CD4-positive, CD25-positive, alpha-beta regulatory T cell (primary cell): ENCODE measurements around the gene HEYL. TPM values are rescaled to one million over a fixed set of nuclear protein-coding genes. Genes with fewer than 3 reads are reported as not detected.

Experiments used
- ATAC-seq, 2 donors: fragments of 150-1000 bp; cut with Tn5 transposase; one replicate each; pipeline ENCODE4 v1.10.0; 2021; ENCODE audit warnings: low read depth in 2 of 2, moderate number of reproducible peaks in 2 of 2, moderate library complexity in 1 of 2
- DNase-seq, 3 donors: peaks; one replicate each; pipeline versions ENCODE4 v3.0.0 to v3.0.0-alpha.2; 2012 to 2022; ENCODE audit warnings: mixed read lengths in 1 of 3
- H3K27ac ChIP-seq: one replicate; pipeline ENCODE4 v1.7.0; 2013; ENCODE audit warnings: mild to moderate bottlenecking, low read length; ENCODE audit not compliant: insufficient read depth, poor library complexity, severe bottlenecking
- H3K27me3 ChIP-seq: one replicate; pipeline ENCODE4 v1.7.0; 2013; ENCODE audit warnings: low read length; ENCODE audit not compliant: control insufficient read depth, insufficient read depth
- H3K36me3 ChIP-seq: one replicate; pipeline ENCODE4 v1.7.0; 2013; ENCODE audit warnings: mild to moderate bottlenecking, low read length, moderate library complexity; ENCODE audit not compliant: control insufficient read depth, insufficient read depth
- H3K4me1 ChIP-seq: 2 replicates; pipeline ENCODE4 v1.7.0; 2013; ENCODE audit warnings: mild to moderate bottlenecking, low read length; ENCODE audit not compliant: insufficient read depth, control insufficient read depth, poor library complexity, severe bottlenecking
- H3K4me3 ChIP-seq: one replicate; pipeline ENCODE4 v1.7.0; 2013; ENCODE audit warnings: low read depth, mild to moderate bottlenecking, low read length, moderate library complexity
- H3K9me3 ChIP-seq, 2 experiments: 1 replicate in 1 of 2; 2 replicates in 1 of 2; pipeline ENCODE4 v1.7.0; 2013; ENCODE audit warnings: low read length in 2 of 2, mild to moderate bottlenecking in 1 of 2, moderate library complexity in 1 of 2; ENCODE audit not compliant: control insufficient read depth in 2 of 2
- H3K27ac Mint-ChIP-seq, 3 donors: one replicate each; pipeline ENCODE4 v1.8.0; 2020 to 2022; ENCODE audit warnings: mild to moderate bottlenecking in 3 of 3, mixed read lengths in 3 of 3, moderate library complexity in 2 of 3
- H3K27me3 Mint-ChIP-seq: one replicate; pipeline ENCODE4 v1.8.0; 2022; ENCODE audit warnings: mild to moderate bottlenecking, mixed read lengths
- H3K36me3 Mint-ChIP-seq: one replicate; pipeline ENCODE4 v1.8.0; 2020; ENCODE audit warnings: mixed read lengths
- H3K4me1 Mint-ChIP-seq, 4 donors: one replicate each; pipeline ENCODE4 v1.8.0; 2020 to 2022; ENCODE audit warnings: mixed read lengths in 4 of 4, mild to moderate bottlenecking in 1 of 4
- H3K4me3 Mint-ChIP-seq, 4 donors: one replicate each; pipeline ENCODE4 v1.8.0; 2020 to 2022; ENCODE audit warnings: mild to moderate bottlenecking in 4 of 4, mixed read lengths in 4 of 4, moderate library complexity in 3 of 4
- H3K9me3 Mint-ChIP-seq, 7 donors: one replicate each; pipeline ENCODE4 v1.8.0; 2020 to 2022; ENCODE audit warnings: mixed read lengths in 7 of 7, mild to moderate bottlenecking in 3 of 7, moderate library complexity in 2 of 7
- polyA plus RNA-seq, 4 donors: library from polyadenylated mRNA; unstranded; fragments of 300-500 nt; fragmentation: Illumina TruSeq; gene quantifications; one replicate each; pipeline ENCODE4 v1.2.3, GENCODE V29; 2021
- total RNA-seq: library from RNA; stranded (reverse); gene quantifications from one replicate; pipeline ENCODE4 v1.2.3, GENCODE V29; 2022

Gene HEYL
- total and polyA plus RNA-seq, 5 donors from 2014 or later: 0.25 TPM; not detected in 4

GRCh38 chr1:39655578-39656268 lies 16.3 kb upstream of the HEYL start:
- H3K4me1 Mint-ChIP-seq: peaks cover 0 to 17% (median 9%) of the 10 kb centered on the region in 4 donors
- peaks cover 4% of the 10 kb centered on the region for H3K27me3 Mint-ChIP-seq
- ATAC-seq: no peak
- Histone ChIP-seq H3K4me1 (peaks cover 9% of the 10 kb centered on the region), H3K27me3 (no peaks in the 10 kb centered on the region), H3K9me3 (no peaks in the 10 kb centered on the region), H3K36me3 (no peaks in the 10 kb centered on the region), H3K27ac (no peak overlapping the region), H3K4me3 (no peak overlapping the region)
- H3K4me3 Mint-ChIP-seq: no peak overlapping the region
- no peaks in the 10 kb centered on the region for H3K9me3 Mint-ChIP-seq
- no peak for DNase-seq
- no peaks in the 10 kb centered on the region for H3K36me3 Mint-ChIP-seq
- H3K27ac Mint-ChIP-seq: no peak overlapping the region

DNA sequence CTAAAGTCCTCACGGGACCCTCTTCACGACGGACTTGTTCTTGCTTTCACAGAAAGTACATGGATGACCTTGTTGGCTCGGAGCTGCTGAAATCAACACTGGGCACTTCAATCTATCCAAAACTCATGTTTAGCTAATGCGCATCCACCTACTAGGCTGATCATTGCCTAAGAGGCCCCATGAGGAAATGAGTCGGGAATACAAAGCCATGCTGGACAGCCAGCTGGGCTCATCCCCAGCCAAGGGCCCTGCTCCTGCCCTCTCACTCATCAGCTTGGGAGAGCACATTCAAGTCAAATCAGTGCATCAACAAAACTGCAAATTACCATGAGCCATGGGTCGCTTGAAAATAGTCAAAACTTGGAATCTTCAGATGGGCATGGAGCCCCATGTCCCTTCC lies 14.8 kb upstream of the HEYL start:
- no peaks in the 10 kb centered on the region for H3K9me3 Mint-ChIP-seq
- Histone ChIP-seq H3K27me3 (no peaks in the 10 kb centered on the region), H3K4me3 (no peak overlapping the region), H3K4me1 (peaks cover 9% of the 10 kb centered on the region), H3K36me3 (no peaks in the 10 kb centered on the region), H3K27ac (no peak overlapping the region), H3K9me3 (no peaks in the 10 kb centered on the region)
- H3K27me3 Mint-ChIP-seq: peaks cover 4% of the 10 kb centered on the region
- peaks cover 0 to 17% (median 9%) of the 10 kb centered on the region in 4 donors for H3K4me1 Mint-ChIP-seq
- DNase-seq (no peak), ATAC-seq (no peak)
- no peak overlapping the region for H3K27ac Mint-ChIP-seq
- no peaks in the 10 kb centered on the region for H3K36me3 Mint-ChIP-seq
- no peak overlapping the region for H3K4me3 Mint-ChIP-seq

GRCh38 chr1:39653546-39654031 lies 14.1 kb upstream of the HEYL start:
- H3K9me3 ChIP-seq: no peaks in the 10 kb centered on the region
- DNase-seq: peak; percentile 50 to 82 (median 71)
- H3K4me1 ChIP-seq: peaks cover 9% of the 10 kb centered on the region
- no peaks in the 10 kb centered on the region for H3K36me3 Mint-ChIP-seq
- H3K27ac ChIP-seq: no peak overlapping the region
- H3K27ac Mint-ChIP-seq: peak overlapping the region in 1 of 3 donors; percentile 29
- no peaks in the 10 kb centered on the region for H3K9me3 Mint-ChIP-seq
- no peaks in the 10 kb centered on the region for H3K27me3 ChIP-seq
- no peak overlapping the region for H3K4me3 ChIP-seq
- H3K27me3 Mint-ChIP-seq: peaks cover 4% of the 10 kb centered on the region
- H3K36me3 ChIP-seq: no peaks in the 10 kb centered on the region
- peaks cover 0 to 17% (median 9%) of the 10 kb centered on the region in 4 donors for H3K4me1 Mint-ChIP-seq
- no peak overlapping the region for H3K4me3 Mint-ChIP-seq
- peak; percentile 68 to 76 for ATAC-seq

GRCh38 chr1:39652554-39652953 lies 13.1 kb upstream of the HEYL start:
- H3K4me3 Mint-ChIP-seq: no peak overlapping the region
- no peak overlapping the region for H3K4me3 ChIP-seq
- no peak for DNase-seq
- peaks cover 4% of the 10 kb centered on the region for H3K27me3 Mint-ChIP-seq
- H3K27me3 ChIP-seq: no peaks in the 10 kb centered on the region
- no peaks in the 10 kb centered on the region for H3K36me3 ChIP-seq
- peaks cover 0 to 11% (median 5%) of the 10 kb centered on the region in 4 donors for H3K4me1 Mint-ChIP-seq
- H3K4me1 ChIP-seq: peaks cover 4% of the 10 kb centered on the region
- no peaks in the 10 kb centered on the region for H3K9me3 Mint-ChIP-seq
- no peaks in the 10 kb centered on the region for H3K9me3 ChIP-seq
- no peak for ATAC-seq
- no peak overlapping the region for H3K27ac ChIP-seq
- no peaks in the 10 kb centered on the region for H3K36me3 Mint-ChIP-seq
- no peak overlapping the region for H3K27ac Mint-ChIP-seq

GRCh38 chr1:39652105-39652504 lies 12.7 kb upstream of the HEYL start:
- no peak for ATAC-seq
- no peaks in the 10 kb centered on the region for H3K27me3 ChIP-seq

DNA sequence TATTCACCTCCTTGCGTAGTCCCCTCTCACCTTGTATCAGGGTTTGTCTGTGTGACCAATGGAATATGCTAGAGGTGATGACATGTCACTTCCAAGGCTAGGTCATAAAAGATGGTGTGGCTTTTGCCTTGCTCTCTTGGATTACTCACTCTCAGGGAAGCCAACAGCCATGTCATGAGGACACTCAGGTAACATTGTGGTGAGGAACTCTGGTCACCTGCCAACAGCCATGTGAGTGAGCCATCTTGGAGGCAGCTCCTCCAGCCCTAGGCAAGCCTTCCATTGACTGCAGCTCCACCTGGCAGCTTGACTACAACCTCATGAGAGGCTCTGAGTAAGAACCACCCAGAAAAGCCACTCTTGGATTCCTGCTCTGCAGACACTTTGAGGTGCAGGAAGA lies 11.0 kb upstream of the HEYL start:
- no peaks in the 10 kb centered on the region for H3K9me3 Mint-ChIP-seq
- no peak for ATAC-seq
- H3K36me3 ChIP-seq: no peaks in the 10 kb centered on the region
- H3K27ac ChIP-seq: no peak overlapping the region
- peaks cover 0 to 6% (median 4%) of the 10 kb centered on the region in 4 donors for H3K4me1 Mint-ChIP-seq
- H3K4me3 Mint-ChIP-seq: no peak overlapping the region
- H3K4me3 ChIP-seq: no peak overlapping the region
- H3K36me3 Mint-ChIP-seq: no peaks in the 10 kb centered on the region
- H3K27me3 Mint-ChIP-seq: peaks cover 9% of the 10 kb centered on the region
- no peak overlapping the region for H3K27ac Mint-ChIP-seq
- H3K9me3 ChIP-seq: no peaks in the 10 kb centered on the region
- no peaks in the 10 kb centered on the region for H3K27me3 ChIP-seq
- no peak for DNase-seq
- peaks cover 4% of the 10 kb centered on the region for H3K4me1 ChIP-seq

More at GRCh38 chr1:39652105-39652504, 12.7 kb upstream of the HEYL start:
- no peaks in the 10 kb centered on the region for H3K9me3 ChIP-seq
- Mint-ChIP-seq H3K36me3 (no peaks in the 10 kb centered on the region), H3K4me3 (no peak overlapping the region), H3K9me3 (no peaks in the 10 kb centered on the region), H3K4me1 (peaks cover 0 to 6% (median 5%) of the 10 kb centered on the region in 4 donors), H3K27me3 (peaks cover 7% of the 10 kb centered on the region), H3K27ac (no peak overlapping the region)
- no peak overlapping the region for H3K4me3 ChIP-seq
- H3K36me3 ChIP-seq: no peaks in the 10 kb centered on the region
- H3K4me1 ChIP-seq: peaks cover 4% of the 10 kb centered on the region
- no peak for DNase-seq
- H3K27ac ChIP-seq: no peak overlapping the region

GRCh38 chr1:39649636-39650185 lies 10.3 kb upstream of the HEYL start:
- no peaks in the 10 kb centered on the region for H3K36me3 Mint-ChIP-seq
- H3K27ac ChIP-seq: no peak overlapping the region

GRCh38 chr1:39648496-39648895 lies 9.1 kb upstream of the HEYL start:
- H3K36me3 ChIP-seq: no peaks in the 10 kb centered on the region
- DNase-seq (no peak), ATAC-seq (no peak)
- Mint-ChIP-seq H3K4me1 (peaks cover 0 to 4% (median 3%) of the 10 kb centered on the region in 4 donors), H3K27me3 (peaks cover 5% of the 10 kb centered on the region), H3K27ac (peak overlapping the region in 1 of 3 donors; percentile 1), H3K36me3 (no peaks in the 10 kb centered on the region), H3K9me3 (no peaks in the 10 kb centered on the region), H3K4me3 (no peak overlapping the region)
- no peaks in the 10 kb centered on the region for H3K27me3 ChIP-seq
- no peaks in the 10 kb centered on the region for H3K4me1 ChIP-seq
- no peak overlapping the region for H3K4me3 ChIP-seq
- H3K9me3 ChIP-seq: no peaks in the 10 kb centered on the region
- no peak overlapping the region for H3K27ac ChIP-seq

More at GRCh38 chr1:39649636-39650185, 10.3 kb upstream of the HEYL start:
- ATAC-seq: no peak
- Histone ChIP-seq H3K36me3 (no peaks in the 10 kb centered on the region), H3K27me3 (no peaks in the 10 kb centered on the region), H3K4me3 (no peak overlapping the region), H3K9me3 (no peaks in the 10 kb centered on the region), H3K4me1 (peaks cover 4% of the 10 kb centered on the region)
- H3K27me3 Mint-ChIP-seq: peaks cover 9% of the 10 kb centered on the region
- no peaks in the 10 kb centered on the region for H3K9me3 Mint-ChIP-seq
- DNase-seq: no peak
- no peak overlapping the region for H3K4me3 Mint-ChIP-seq
- peaks cover 0 to 6% (median 4%) of the 10 kb centered on the region in 4 donors for H3K4me1 Mint-ChIP-seq
- H3K27ac Mint-ChIP-seq: no peak overlapping the region
